Suppressor macrophage treated with lipopolysaccharide for 4 hours (primary cell): ENCODE data around the gene MYL4.
"Not testable (repeated sequence)": the region's sequence is repeated elsewhere in the genome, so short reads cannot be mapped to it uniquely, and the experiment has no call there.

Source experiments
- DNase-seq: peaks from one replicate; pipeline ENCODE4 v3.0.0-alpha.2; 2020

The MYL4 gene

GRCh38 chr17:47250855-47251254 is 41.7 kb downstream of the MYL4 start:
- no peak for DNase-seq

GRCh38 chr17:47251421-47251940 is 42.3 kb downstream of the MYL4 start:
- no peak for DNase-seq

DNA sequence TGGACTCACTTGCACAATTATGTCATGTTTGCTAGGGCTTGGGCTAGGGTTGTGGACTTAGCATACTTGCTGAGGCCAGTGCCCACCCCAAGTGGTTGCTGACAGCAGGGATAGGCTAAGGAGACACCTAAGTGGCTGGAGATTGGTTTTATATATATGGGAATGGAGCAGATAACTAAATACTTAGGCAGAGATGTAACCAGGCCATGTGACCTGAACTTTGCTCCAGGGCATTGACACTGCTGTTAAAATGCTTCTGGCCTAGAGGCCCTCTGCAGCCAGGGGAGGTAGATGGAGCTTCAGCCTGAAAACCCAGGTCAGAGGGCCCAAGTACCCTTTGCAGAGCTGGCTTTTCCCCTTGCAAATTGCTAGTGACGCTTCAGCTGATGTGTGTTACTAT is 43.1 kb downstream of the MYL4 start:
- DNase-seq: no peak

DNA sequence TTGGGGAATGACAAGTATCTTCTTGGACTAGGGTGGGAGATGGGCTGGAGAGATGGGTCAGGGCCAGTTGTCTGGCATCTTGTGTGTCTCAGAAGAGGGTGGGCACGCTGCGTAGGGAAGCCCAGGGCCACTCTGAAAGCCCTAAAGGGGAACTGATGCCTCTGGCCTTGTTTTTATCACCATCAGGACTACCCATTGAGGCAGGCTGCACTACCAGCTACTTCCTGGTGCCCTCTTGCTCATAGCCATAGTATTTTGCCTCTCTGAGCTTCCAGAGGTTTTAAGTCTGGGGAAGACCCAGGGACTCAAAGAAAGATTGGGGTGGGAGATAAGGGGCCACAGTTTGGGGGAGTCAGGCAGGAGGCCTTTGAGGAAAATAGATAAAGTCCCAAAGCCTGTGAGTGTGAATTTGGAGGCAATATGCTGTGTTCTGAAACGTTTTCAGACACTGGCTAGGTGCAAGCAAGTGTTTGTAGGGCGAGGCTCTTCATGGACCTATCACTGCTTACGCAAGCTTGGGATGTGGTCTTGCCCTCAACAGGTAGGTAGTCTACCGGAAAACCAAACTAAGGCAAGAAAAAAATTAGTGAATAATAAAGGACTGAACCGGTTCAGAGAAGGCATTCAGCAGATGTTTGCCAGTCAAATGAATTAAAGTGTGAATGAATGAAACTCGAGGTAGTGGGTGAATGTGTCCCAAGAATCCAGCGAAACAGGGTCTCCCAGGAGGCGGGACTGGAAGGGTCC is 43.8 kb downstream of the MYL4 start:
- DNase-seq: no peak

- DNase-seq: peak; percentile 71
These were observed 44.6 kb downstream of the MYL4 start, which contains the start of gene ITGB3 for GRCh38 chr17:47253541-47254402. ITGB3 (plus strand) TSS chr17:47253827; CDS start chr17:47253862, 35 bp downstream.

DNA sequence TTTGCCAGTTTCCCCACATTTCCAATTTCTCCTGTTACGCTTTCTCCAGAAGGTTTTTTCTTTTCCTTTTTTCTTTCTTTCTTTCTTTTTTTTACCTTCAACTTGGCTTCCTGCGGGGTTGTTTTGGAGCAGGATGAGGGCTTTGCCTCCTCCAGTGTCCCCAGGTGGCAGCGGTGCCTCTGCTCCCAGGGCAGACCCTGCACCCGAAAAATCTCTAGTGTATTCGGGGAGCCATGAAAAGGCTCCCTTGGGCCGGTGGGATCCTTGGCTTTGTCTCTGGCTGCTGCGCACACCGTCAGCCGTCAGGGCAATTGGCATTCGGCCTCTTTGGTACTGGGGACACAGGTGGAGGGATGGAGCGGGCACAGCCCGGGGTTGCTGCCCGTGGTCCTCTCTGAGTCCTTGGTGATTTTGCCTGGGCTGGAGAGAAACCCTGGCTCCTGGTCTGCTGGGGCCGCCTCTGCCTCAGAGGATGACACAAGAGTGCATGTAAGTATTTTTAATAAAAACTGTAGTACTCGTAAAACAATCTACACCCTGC is 45.3 kb downstream of the MYL4 start:
- DNase-seq: no peak

DNA sequence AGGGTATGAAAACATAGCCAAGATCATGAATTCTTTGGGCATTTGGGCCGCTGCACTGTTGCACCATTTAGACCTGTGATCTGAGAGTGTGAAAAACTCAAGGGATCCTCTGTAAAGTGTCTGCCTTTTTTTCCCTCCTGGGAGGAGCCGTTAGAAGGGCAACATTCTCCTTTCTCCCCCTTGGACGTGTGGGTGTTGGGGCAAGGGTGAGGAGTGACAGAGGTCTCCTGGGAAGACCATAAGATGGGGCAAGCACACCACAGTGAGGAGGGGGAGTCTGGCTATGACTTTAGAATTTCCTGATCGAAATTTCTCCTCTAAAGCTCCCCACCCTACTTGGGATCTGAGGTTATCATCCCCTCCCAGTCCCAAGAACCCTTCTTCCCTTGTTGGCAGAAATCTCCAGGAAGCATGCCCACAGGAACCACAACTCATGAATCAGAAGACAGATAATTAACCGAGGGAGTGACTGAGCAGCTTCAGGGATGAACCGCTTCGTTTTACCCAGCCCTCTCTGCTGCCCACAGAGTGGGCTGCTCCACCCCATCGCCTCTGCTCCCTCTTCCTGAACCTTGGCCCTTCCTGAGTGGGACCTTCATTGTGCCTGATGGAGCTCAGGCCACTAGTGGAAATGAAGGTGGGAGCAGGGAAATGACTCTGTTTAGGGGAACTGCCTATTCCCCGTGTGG is 48.6 kb downstream of the MYL4 start:
- peak; percentile 39 for DNase-seq

DNA sequence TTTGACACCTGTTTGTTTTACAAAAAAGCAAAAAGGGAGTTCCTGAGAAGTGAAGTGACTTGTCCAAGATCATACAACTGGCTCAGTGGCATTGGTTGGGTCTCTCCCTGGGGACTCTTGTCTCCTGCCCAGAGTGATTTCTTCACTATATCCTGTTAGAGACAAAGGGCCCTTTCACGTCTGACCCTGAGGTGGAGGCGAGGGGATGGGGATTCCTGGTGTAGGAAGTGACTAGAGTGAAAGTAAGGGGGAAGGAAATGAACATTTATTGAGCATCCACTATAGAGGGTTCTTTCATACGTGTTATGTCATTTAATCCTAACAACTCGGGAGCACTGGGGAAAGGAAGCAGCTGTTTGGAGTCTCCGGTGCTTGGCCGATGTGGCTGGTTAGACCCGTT is 53.4 kb downstream of the MYL4 start:
- DNase-seq: no peak

DNA sequence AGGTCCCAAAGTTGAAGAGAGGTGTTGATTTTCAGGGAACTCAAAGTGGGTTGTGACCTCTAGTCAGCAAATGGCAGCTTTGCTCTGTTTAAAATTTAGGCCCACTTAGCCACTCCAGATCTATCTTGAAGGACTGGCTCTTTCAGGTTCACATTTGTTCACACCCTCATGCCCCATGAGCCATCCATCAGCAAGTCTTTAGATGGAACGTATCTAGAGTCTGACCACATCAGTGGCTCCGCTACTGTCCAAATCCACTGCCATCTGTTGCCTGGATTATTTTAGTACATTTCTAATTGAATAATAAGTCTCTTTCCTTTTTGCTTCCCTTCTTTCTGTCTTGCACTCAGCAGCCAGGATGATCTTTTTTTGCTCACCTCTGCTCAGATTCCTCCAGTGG is 55.0 kb downstream of the MYL4 start:
- no peak for DNase-seq

DNA sequence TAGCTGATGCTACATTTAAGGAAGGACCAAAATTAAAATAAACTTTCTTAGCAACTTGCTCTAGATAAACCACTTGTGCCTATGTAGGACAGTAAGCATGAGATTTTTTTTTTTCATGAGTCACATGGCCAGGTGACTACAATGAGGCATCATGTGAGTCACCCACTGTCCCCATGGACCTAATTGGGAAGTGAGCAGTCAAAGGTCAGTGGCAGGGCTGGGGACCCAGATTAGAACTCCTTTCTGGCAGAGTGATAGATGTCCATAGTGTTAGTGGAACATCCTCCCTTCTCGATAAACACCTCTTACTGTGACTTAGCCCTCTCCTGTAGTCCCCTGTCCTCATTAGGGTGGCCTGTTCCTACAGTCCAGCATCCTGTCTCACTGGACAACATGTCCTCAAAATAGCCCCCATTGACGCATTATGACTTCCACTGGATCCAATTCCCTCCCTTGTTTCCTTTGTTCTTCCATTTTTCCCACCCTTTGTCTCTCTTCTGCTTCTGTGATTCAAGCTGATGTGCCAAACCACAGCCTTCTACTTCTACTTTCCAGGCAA is 56.9 kb downstream of the MYL4 start:
- peak; percentile 69 for DNase-seq

DNA sequence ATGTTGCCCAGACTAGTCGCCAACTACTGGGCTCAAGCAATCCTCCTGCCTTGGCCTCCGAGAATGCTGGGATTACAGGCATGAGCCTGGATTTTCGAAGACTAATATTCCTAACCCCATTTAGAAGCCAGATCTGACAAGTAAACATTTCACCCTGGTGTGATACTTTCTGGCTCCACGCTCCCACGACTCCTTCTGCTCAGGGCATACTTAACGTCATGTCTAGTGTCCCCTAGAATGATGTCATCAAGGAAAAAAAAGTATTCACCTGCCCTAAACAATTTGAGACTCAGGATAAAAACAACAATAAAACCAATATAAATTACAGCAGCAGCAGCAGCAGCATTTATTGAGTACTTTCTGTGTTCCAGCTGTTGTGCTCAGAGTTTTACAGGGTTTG is 57.6 kb downstream of the MYL4 start:
- DNase-seq: no peak

GRCh38 chr17:47267354-47267828 is 58.2 kb downstream of the MYL4 start:
- no peak for DNase-seq

- not testable (repeated sequence) for DNase-seq
These were observed 59.8 kb downstream of the MYL4 start for GRCh38 chr17:47268964-47269363.

DNA sequence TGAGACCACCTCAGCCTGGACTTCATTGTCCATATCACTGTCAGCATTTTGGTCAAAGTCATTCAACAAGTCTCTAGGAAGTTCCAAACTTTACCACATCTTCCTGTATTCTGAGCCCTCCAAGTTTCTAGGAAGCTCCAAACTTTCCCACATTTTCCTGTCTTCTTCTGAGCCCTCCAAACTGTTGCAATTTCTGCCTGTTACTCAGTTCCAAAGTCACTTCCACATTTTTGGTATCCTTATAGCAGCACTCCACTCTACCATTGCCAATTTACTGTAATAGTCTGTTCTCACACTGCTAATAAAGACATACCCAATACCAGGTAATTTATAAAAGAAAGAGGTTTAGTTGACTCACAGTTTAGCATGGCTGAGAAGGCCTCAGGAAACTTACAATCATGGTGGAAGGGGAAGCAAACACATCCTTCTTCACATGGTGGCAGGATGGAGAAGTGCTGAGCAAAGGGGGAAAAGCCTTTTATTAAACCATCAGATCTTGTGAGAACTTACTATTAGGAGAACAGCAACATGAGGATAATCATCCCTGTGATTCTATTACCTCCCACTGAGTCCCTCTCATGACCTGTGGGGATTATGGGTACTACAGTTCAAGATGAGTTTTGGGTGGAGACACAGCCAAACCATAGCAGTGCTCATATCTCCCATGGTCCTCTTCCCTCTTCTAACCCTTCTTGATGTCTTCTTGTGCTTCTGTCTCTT is 60.6 kb downstream of the MYL4 start:
- peak; percentile 28 for DNase-seq

DNA sequence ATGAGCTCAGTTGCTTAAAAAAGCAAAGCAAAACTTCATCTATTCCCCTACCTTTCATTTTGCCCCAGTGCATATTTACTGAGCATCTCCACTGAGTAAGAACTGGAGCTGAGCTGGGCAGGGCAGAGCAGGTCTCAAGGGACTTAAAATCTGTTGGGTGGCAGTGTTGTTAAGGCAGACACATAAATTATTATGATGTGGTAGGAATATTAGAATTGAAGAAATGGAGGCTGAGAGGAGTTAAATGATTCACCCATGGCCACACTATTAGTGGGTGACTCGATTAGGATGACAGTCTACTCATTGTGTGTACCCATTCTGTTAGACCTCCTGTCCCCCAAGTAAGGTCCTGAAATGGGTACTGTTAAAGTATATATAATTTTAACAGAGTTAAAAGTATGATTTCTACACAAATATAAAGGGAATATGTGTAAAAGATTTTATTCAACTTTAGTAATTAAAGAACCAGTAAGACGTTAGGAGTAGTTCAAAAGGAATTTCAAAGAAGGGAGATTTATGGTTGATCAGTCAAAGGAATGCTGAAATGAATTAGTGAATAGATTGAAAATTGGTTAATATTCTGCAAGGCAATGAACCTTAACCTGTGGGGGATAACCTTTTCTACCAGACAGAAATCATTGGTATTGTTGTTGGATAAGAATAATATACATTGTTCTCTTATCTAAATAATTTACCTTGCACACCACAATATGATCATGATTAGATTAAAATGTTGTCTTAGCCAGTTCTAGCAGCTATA is 62.0 kb downstream of the MYL4 start:
- DNase-seq: no peak

GRCh38 chr17:47272491-47272890 is 63.3 kb downstream of the MYL4 start:
- DNase-seq: no peak

DNA sequence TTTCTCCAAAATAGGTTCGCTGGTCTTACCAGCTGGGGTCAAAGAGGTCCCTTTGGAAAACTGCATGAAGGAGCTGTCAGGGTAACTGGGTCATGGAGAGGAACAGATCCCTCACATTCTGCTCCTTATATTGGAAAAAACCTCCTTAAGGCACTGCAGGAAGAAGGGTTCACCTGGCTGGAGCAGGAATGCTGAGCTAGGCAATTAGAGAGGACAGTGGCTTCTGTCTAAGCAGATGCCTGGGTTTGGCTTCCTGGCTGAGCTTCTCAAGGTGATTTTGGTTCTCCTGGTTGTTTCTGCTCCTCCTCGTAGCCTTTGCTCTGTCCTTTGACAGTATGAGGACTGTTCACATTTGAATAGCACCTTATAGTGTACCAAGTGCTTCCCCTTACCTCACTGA is 64.1 kb downstream of the MYL4 start:
- DNase-seq: no peak
